CD4-positive, alpha-beta T cell treated with Interleukin-4 for 4 hours (primary cell): Measurements from ENCODE around the gene CHI3L2.

Experiments
- DNase-seq: peaks from one replicate; pipeline ENCODE4 v3.0.0-alpha.2; 2020

The CHI3L2 gene

GRCh38 chr1:111256988-111257658 is 29.6 kb downstream of the CHI3L2 start:
- DNase-seq, result no peak

- no peak for DNase-seq
These were observed 40.4 kb downstream of the CHI3L2 start for GRCh38 chr1:111267801-111268508.

GRCh38 chr1:111269825-111270406 is 42.4 kb downstream of the CHI3L2 start:
- no peak for DNase-seq

- no peak for DNase-seq
These were observed 43.4 kb downstream of the CHI3L2 start for GRCh38 chr1:111270771-111271463.

DNA sequence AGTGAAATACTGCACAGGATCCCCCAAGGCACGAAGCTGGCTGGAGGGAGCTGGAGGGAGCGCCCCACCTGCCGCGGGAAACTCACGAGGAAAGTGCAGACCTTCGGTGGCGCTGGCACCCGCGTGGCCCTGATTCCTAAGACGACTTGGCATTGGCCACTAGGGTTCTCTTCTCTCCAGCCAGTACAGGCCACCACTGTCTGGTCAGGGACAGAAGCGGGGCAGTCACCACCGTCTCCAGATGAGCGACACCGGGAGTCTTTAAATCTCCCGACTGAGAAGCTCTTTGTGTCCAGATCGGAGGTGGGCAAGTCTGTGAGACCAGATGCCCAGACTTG is 43.9 kb downstream of the CHI3L2 start:
- DNase-seq, result no peak

- DNase-seq, result no peak
These were observed 44.6 kb downstream of the CHI3L2 start for GRCh38 chr1:111272081-111272480.

DNA sequence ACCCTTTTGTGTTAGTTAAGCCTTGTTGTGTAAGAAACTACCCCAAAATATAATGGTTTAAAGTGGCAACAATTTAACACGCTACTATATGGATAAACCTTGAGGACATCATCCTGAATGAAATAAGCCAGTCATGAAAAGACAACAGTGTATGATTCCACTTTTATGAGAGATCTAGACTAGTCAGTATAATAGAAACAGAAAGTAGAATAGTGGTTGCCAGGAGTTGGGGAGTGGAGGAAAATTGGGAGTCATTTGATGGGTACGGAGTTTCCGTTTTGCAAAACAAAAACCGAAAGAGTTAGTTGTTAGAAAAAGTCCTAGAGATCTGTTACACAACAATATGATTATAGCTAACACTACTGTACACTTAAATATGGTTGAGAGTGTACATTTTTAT is 47.1 kb downstream of the CHI3L2 start:
- peak; percentile 17 for DNase-seq

DNA sequence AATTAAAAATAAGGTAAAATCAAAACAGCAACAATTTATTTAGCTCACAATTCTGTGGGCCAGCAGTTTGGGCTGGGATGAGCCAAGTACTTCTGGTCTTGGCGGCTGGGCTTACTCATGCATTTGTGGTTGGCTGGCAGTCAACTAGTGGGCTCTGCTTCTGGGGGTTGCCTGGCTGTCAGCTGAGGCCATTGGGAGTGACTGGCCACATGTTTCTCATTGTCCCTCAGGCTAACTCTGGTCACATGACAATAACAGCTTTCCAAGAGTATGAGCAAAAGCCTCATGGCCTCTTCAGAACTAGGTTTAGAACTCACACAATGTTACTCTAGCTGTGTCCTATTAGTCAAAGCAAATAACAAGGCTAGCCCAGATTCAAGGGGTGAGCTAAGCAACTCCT is 47.6 kb downstream of the CHI3L2 start:
- peak; percentile 1 for DNase-seq

DNA sequence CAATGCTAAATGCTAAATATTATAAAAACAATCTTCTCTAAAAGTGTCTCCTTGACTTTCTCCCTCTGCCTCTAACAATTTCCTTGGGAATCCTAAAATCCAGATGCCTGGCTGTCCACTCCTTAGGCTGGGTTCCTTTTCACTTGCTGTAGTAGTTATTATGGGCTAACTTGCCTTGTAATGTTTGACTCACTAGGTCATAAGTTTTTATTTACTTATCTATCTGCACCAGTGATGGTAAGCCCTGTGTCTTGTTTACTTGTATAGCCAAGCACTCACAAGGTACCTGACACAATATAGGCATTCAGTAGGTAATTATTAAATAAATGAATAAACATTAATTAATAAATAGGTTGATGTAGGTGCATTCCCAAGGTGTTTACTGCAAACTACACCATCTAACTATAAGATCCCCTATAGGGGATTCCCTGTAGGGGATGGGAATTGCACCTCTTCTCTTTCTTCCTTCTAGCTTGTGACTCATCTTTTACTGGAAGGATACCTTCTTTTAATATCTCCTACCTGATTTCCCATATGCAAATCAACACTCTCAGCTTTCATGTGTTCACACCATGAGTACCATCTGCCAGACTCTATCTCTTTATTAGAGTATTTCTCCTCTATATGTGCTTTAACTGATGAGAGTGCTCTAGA is 48.4 kb downstream of the CHI3L2 start:
- DNase-seq, result no peak

DNA sequence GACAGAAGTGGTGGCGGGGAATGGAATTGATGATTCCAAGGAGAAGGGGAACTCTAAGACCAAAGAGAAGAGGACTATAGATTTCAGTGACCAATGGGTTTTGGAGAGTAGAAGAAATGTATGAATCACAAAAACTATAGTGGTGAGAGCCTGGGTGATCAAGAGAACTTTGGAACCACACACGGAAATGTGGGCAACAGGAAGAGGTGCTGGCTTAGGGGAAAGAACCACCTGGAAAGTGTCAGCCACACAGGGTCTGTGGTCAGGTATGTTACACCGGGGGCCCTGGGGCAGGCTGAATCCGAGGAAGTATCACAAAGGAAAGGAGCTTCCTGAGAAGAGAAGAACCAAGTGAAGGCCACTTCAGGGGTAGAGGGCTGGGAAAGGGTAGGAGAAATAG is 51.6 kb downstream of the CHI3L2 start:
- no peak for DNase-seq

- no peak for DNase-seq
These were observed 52.8 kb downstream of the CHI3L2 start for GRCh38 chr1:111280267-111280666.

GRCh38 chr1:111281411-111281810 is 53.9 kb downstream of the CHI3L2 start:
- DNase-seq, result no peak

DNA sequence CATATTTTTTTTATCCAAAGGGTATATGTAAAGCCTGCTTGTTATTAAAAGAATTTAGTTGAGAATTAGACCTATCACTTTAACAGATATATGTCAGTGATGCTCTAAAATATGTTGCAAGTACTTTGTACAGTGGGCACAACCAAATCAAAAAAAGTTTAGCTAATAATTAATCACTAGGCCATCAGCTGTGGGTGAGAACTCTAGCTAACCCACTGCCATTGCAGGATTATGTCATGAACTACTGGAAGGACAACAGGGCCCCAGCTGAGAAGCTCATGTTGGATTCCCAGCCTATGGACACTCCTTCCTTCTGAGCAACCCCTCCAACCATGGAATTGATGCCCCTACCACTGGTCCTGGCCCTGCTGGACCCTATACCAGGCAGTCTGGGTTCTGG is 56.3 kb downstream of the CHI3L2 start:
- no peak for DNase-seq

- DNase-seq, result no peak
These were observed 58.4 kb downstream of the CHI3L2 start for GRCh38 chr1:111285879-111286278.

DNA sequence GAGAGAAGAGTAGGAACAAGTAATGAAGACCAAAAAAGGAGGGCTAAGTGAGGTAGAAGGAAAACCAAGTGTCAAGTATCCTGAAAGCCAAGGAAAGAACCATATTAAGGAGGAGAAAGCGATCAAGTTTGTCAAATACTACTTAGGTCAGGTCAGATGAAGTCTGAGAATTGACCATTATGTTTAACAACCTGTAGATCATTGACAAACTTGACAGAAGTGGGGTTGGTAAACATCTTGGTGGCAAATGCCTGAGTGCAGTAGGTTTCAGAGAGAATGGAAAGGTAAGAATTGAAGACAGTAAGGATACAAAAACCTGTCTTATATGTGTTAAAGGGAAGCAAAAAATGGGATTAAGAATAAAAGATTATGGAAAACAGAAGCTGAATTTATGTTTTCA is 59.4 kb downstream of the CHI3L2 start:
- DNase-seq, result no peak

- DNase-seq, result no peak
These were observed 61.9 kb downstream of the CHI3L2 start for GRCh38 chr1:111289371-111289770.

DNA sequence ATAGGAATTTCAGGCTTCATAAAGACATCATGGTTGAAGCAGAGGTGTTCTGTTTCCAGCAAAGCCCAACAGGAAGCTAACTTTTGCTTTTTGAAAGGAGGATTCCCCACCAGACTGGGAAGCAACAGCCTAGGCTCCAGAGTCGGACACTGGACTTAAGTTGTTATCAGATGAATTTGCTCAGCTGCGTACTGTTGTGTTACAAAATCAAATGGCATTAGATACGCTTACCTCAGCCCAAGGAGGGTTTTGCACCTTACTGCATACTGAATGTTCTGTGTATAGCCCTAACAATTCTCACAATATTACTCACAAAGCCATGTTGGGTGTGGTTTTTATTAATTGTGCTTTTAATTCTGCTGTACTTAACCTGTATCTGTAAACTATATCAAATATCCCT is 62.6 kb downstream of the CHI3L2 start:
- no peak for DNase-seq

DNA sequence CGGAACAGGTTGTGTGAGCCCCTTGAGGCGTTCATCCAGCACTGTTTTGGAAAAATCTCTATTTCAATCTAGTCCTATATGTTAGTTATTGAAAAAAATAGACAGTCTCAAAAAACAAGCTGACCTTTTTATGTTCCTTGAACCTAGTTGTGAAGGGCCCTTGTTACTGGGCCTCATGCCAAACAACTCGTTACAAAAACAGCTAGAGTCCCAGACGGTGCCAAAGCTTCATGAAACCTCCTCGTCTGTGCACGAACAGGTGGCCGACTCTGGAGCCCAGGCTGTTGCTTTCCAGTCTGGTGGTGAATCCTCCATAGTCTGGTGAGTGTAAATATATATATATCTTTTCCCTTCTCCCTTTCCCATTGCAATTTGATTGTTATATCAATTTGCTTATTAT is 63.1 kb downstream of the CHI3L2 start, which contains the start of gene CHIA:
TSS of gene CHIA (plus strand) at position 222 of the 400 bp plus-strand sequence. CDS start 19,617 bp downstream, outside the sequence.
- no peak for DNase-seq
